ENCODE data around the gene KIF1B.

The KIF1B gene, protein sequence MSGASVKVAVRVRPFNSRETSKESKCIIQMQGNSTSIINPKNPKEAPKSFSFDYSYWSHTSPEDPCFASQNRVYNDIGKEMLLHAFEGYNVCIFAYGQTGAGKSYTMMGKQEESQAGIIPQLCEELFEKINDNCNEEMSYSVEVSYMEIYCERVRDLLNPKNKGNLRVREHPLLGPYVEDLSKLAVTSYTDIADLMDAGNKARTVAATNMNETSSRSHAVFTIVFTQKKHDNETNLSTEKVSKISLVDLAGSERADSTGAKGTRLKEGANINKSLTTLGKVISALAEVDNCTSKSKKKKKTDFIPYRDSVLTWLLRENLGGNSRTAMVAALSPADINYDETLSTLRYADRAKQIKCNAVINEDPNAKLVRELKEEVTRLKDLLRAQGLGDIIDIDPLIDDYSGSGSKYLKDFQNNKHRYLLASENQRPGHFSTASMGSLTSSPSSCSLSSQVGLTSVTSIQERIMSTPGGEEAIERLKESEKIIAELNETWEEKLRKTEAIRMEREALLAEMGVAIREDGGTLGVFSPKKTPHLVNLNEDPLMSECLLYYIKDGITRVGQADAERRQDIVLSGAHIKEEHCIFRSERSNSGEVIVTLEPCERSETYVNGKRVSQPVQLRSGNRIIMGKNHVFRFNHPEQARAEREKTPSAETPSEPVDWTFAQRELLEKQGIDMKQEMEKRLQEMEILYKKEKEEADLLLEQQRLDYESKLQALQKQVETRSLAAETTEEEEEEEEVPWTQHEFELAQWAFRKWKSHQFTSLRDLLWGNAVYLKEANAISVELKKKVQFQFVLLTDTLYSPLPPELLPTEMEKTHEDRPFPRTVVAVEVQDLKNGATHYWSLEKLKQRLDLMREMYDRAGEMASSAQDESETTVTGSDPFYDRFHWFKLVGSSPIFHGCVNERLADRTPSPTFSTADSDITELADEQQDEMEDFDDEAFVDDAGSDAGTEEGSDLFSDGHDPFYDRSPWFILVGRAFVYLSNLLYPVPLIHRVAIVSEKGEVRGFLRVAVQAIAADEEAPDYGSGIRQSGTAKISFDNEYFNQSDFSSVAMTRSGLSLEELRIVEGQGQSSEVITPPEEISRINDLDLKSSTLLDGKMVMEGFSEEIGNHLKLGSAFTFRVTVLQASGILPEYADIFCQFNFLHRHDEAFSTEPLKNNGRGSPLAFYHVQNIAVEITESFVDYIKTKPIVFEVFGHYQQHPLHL (N-terminal part only)

DNA sequence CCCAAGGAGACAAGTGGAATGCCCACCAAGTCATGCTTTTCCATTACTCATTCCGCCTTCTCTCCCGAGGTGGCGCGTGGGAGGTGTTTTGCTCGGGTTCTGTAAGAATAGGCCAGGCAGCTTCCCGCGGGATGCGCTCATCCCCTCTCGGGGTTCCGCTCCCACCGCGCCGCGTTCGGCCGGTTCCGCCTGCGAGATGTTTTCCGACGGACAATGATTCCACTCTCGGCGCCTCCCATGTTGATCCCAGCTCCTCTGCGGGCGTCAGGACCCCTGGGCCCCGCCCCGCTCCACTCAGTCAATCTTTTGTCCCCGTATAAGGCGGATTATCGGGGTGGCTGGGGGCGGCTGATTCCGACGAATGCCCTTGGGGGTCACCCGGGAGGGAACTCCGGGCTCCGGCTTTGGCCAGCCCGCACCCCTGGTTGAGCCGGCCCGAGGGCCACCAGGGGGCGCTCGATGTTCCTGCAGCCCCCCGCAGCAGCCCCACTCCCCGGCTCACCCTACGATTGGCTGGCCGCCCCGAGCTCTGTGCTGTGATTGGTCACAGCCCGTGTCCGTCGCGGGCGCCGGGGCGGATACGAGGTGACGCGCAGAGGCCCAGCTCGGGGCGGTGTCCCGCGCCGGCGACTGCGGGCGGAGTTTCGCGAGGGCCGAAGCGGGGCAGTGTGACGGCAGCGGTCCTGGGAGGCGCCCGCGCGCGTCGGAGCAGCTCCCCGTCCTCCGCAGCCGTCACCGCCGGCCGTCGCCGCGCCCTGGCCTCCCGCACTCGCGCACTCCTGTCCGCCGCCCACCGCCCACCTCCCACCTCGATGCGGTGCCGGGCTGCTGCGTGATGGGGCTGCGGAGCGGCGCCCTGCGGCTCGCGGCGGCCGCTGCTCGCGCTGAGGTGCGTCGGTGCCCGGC lies at the start of gene KIF1B:
TSS of gene KIF1B (plus strand) at position 666 of the 906 bp plus-strand sequence. CDS start 21,759 bp downstream, outside the sequence.
- peak; percentile 98 for DNase-seq
- peak within 1 kb of the TSS; percentile 94 for H3K27ac Mint-ChIP-seq
- peaks cover 34% of the 10 kb centered on the region for H3K4me1 Mint-ChIP-seq (ENCODE audit: low read depth)
- peaks cover 2% of the 10 kb centered on the region for H3K36me3 Mint-ChIP-seq (ENCODE audit: low read depth)
- H3K9me3 Mint-ChIP-seq, result no peaks in the 10 kb centered on the region
- H3K27me3 Mint-ChIP-seq, result no peaks in the 10 kb centered on the region
- peak within 1 kb of the TSS; percentile 86 for H3K4me3 Mint-ChIP-seq

DNA sequence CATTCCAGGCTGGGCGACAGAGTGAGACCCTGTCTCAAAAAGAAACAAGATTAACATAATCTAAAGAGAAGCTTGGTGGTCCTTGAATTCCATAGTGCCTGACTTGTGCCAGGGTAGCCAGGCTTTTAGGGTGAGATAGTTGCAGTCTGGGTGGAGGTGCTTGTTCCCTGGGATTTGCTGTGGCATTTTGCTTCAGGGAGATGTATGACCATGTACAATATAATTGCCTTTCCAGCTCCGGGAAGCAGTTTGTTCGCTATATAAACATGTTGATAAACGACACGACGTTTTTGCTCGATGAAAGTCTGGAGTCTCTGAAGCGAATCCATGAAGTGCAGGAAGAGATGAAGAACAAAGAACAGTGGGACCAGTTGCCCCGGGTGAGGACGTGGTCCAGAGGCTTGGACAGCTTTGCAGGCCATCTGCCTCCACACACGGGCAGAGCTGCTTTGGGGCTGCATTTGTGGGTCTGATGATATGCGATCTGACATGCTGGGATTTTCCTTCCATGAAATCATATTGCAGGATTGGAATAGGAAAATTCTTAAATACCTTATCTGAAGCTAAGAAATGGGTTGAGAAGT lies 49.4 kb upstream of the KIF1B start:
- H3K4me1 Mint-ChIP-seq (ENCODE audit: low read depth), result no peaks in the 10 kb centered on the region
- H3K27me3 Mint-ChIP-seq, result no peaks in the 10 kb centered on the region
- H3K9me3 Mint-ChIP-seq, result no peaks in the 10 kb centered on the region
- no peak for DNase-seq
- H3K36me3 Mint-ChIP-seq (ENCODE audit: low read depth), result peaks cover 60% of the 10 kb centered on the region
- H3K4me3 Mint-ChIP-seq, result no peak overlapping the region
- H3K27ac Mint-ChIP-seq, result peak overlapping the region; percentile 1

DNA sequence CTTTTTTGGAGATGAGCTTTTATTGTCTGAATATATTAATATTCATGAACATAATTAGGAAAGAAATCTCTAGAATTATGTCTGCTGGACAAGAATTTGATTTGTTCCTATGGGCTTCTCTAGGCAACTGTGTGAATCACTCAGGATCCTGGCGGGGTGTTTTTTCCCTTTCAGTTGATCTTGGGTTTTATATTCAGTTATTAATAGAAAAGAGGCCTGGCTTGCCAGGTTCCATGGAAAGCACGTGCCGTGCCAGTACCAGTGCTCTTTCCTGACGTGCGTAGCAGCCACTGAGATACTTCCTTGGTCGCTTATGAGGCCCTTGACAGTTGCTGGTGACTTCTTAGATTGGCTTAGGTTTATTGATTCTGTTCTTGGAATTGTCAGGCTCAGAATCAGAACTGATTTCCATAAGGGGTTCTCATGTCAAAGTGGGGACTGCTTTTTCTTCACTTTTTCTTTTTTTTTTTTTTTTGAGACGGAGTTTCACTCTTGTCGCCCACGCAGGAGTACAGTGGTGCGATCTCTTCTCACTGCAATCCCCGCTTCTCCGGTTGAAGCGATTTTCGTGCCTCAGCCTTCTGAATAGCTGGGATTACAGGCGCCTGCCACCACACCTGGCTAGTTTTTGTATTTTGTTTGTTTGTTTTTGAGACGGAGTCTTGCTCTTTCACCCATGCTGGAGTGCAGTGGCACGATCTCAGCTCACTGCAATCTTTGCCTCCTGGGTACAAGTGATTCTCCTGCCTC lies 48.7 kb upstream of the KIF1B start:
- Mint-ChIP-seq H3K27ac (no peak overlapping the region), H3K4me3 (no peak overlapping the region), H3K9me3 (no peaks in the 10 kb centered on the region), H3K27me3 (no peaks in the 10 kb centered on the region), H3K36me3 (ENCODE audit: low read depth) (peaks cover 62% of the 10 kb centered on the region), H3K4me1 (ENCODE audit: low read depth) (no peaks in the 10 kb centered on the region)
- DNase-seq, result no peak

DNA sequence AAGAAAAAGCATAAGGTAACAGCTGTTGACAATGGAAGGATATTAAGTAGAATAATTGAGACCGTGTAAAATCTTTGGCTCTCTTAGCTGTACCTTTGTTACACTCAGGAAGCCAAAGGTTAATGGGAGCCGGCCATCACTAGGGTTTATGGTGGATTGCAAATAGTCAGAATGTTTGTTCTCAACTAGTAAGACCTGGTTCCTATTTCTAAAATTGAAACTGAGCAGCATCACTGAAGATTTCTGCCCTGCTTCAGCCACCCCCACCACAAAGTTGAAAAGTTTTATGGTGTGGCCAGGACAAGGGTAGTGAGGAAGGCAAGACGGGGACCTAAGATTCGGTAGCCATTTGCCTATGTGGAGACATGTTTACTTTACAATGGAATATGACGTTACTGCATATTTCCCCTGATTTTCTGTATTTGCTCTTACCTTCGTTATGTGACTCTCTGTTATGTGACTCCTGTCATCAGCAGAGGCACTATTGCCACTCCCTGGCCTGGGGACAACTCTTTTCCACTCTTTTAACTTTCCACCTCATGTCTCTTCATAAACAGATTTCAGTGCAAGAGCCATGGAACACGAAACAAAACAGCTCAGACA lies 41.4 kb upstream of the KIF1B start:
- Mint-ChIP-seq H3K27me3 (no peaks in the 10 kb centered on the region), H3K36me3 (ENCODE audit: low read depth) (peaks cover 80% of the 10 kb centered on the region), H3K27ac (peak overlapping the region; percentile 95), H3K9me3 (no peaks in the 10 kb centered on the region), H3K4me1 (ENCODE audit: low read depth) (peaks cover 48% of the 10 kb centered on the region), H3K4me3 (no peak overlapping the region)
- no peak for DNase-seq

DNA sequence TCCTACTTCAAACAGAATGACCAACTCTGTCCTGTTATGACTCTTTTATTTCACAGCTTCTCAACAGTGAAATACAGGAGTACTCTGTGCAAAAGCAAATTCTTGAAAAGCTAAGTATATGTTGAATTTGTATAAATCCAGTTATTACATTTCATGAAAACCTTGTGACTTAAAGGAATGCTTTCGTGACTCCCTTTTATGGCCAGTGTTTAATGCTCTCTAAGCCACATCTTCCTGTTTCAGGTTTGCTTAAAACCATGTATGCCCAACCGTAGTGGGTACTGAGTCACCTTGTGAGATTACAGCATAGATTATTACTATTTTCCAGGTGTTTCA lies 40.2 kb upstream of the KIF1B start:
- Mint-ChIP-seq H3K4me3 (peak overlapping the region; percentile 24), H3K27ac (peak overlapping the region; percentile 95), H3K4me1 (ENCODE audit: low read depth) (peaks cover 48% of the 10 kb centered on the region), H3K36me3 (ENCODE audit: low read depth) (peaks cover 80% of the 10 kb centered on the region), H3K9me3 (peaks cover 3% of the 10 kb centered on the region), H3K27me3 (no peaks in the 10 kb centered on the region)
- DNase-seq, result no peak

DNA sequence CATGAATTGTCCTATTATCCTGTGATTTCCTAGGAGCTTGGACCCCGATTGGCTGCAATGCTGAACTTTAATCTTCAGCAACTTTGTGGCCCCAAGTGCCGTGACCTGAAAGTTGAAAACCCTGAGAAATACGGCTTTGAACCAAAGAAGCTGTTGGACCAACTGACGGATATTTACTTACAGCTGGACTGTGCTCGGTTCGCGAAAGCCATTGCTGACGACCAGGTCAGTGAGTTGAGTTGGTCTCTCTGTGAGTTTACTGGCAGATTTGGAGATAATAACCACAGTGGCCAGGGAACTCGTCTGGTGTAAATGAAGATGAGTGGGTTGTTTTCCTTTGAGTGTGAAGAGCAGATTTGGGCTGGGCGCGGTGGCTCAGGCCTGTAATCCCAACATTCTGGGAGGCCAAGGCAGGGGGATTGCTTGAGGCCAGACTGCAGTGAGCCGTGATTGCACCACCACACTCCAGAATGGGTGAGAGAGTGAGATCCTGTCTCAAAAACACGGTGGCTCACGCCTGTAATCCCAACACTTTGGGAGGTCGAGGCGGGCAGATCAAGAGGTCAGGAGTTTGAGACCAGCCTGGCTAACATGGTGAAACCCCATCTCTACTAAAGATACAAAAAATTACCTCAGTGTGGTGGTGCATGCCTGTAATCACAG lies 39.1 kb upstream of the KIF1B start:
- no peak for DNase-seq
- peaks cover 3% of the 10 kb centered on the region for H3K9me3 Mint-ChIP-seq
- no peak overlapping the region for H3K4me3 Mint-ChIP-seq
- peaks cover 48% of the 10 kb centered on the region for H3K4me1 Mint-ChIP-seq (ENCODE audit: low read depth)
- peak overlapping the region; percentile 95 for H3K27ac Mint-ChIP-seq
- H3K36me3 Mint-ChIP-seq (ENCODE audit: low read depth), result peaks cover 77% of the 10 kb centered on the region
- no peaks in the 10 kb centered on the region for H3K27me3 Mint-ChIP-seq

DNA sequence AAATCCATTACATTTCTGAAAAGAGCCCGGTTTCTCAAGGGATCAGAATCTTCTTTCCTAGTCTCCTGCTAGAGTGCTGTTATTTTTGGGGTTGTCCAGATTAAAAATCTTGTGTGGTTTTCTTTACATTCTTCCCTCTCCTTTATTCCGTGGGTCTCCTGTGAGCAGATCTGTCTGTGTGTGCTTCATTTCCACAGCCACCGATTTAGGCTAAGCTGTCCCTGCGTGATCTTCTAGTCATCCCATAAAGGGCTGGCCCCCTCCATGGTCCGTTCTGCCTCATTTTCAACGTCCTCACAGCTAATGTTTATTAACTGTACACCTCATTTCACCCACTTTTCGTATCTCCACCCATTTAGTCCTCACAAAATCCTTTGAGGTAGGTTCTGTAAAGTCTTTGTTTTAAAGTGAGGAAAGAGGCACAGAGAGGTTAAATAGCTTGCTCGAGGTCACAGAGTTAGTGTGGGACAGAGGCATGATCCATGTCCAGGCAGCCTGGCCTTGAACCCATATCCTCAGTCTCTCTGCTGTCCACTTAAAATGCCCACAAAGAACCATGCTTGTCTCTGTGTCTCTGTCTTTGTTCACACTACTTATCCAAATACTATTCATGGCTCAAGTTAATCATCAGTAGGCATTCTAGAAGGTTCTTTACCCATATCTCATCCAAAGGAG lies 38.2 kb upstream of the KIF1B start:
- no peaks in the 10 kb centered on the region for H3K27me3 Mint-ChIP-seq
- no peak overlapping the region for H3K4me3 Mint-ChIP-seq
- H3K27ac Mint-ChIP-seq, result peak overlapping the region; percentile 16
- peaks cover 48% of the 10 kb centered on the region for H3K4me1 Mint-ChIP-seq (ENCODE audit: low read depth)
- H3K36me3 Mint-ChIP-seq (ENCODE audit: low read depth), result peaks cover 76% of the 10 kb centered on the region
- no peak for DNase-seq
- H3K9me3 Mint-ChIP-seq, result peaks cover 3% of the 10 kb centered on the region

DNA sequence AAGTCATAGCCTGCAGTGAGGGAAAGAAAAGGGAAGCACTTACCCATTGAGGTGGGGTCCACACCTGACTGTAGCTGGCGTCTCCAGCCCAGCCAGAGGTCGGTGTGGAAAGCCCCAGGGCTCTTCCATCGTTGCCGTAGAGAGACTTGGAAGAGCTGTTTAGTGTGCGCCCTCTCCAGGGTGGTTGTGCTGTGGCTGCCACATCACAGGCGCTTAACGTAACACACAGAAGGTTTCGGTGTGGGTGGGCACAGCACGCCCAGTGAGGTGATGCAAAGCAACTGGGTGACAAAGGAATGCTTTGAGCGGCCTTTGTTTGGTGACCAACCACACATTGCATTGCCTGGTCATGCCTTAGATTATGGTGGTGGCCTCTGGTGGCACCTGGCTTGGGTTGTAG lies 36.8 kb upstream of the KIF1B start:
- no peak for DNase-seq
- peaks cover 41% of the 10 kb centered on the region for H3K4me1 Mint-ChIP-seq (ENCODE audit: low read depth)
- no peaks in the 10 kb centered on the region for H3K27me3 Mint-ChIP-seq
- H3K36me3 Mint-ChIP-seq (ENCODE audit: low read depth), result peaks cover 69% of the 10 kb centered on the region
- peak overlapping the region; percentile 11 for H3K27ac Mint-ChIP-seq
- no peak overlapping the region for H3K4me3 Mint-ChIP-seq
- H3K9me3 Mint-ChIP-seq, result peaks cover 3% of the 10 kb centered on the region

DNA sequence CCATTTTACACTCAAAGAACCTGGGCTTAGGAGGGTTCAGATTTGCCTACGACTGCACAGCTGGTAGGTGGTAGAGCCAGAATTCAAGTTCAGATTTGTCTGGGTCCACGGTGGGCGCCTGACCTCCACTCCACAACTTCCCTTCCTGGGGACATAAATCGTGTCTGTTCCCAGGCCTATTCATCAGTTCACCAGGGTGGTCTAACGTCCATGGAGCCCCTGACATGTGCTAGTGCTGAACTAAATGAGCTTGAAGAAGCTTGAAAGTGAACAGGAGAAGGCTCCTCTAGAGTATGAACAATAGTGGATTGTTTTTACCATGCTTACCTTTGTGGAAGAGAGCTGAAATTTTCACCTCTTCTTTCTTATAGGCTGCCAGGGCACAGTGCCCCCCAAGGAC lies 32.5 kb upstream of the KIF1B start:
- peaks cover 62% of the 10 kb centered on the region for H3K36me3 Mint-ChIP-seq (ENCODE audit: low read depth)
- no peak for DNase-seq
- peaks cover 5% of the 10 kb centered on the region for H3K4me1 Mint-ChIP-seq (ENCODE audit: low read depth)
- no peaks in the 10 kb centered on the region for H3K27me3 Mint-ChIP-seq
- no peak overlapping the region for H3K4me3 Mint-ChIP-seq
- no peak overlapping the region for H3K27ac Mint-ChIP-seq
- peaks cover 3% of the 10 kb centered on the region for H3K9me3 Mint-ChIP-seq

DNA sequence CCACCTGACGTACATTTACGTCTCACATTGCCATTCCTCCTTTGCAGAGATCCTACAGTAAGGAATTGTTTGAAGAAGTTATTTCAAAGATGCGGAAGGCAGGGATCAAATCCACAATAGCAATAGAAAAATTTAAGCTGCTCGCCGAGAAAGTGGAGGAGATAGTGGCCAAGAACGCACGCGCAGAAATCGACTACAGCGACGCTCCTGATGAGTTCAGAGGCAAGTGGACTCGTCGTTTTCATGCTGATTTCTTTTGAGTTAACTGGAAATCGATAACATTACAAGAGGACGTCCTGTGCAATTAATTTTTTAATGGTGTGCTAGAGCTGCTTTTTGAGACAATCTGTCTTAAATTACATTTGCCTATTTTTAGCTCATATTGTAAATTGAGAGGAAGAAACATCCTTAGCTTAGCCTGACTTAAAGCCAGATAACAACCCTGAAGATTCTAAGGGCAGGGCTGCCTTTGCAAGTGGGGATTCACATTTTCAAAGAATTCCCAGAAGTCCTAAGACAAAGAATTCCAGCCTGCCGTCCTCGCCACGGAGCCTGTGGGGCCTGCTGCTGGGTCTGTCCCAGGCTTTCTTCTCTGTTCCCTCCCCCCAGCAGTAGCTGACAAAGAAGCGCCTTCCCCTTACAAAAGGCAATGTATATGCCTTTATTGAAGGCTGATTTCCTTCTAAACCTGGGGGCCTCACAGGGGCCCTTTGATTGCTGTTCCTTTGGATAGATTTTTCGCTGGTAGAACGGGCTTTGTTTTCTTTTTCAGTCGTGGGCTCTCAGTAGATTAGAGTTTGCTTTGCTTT lies 31.6 kb upstream of the KIF1B start:
- H3K9me3 Mint-ChIP-seq, result peaks cover 3% of the 10 kb centered on the region
- no peak for DNase-seq
- no peak overlapping the region for H3K4me3 Mint-ChIP-seq
- peaks cover 54% of the 10 kb centered on the region for H3K36me3 Mint-ChIP-seq (ENCODE audit: low read depth)
- peaks cover 3% of the 10 kb centered on the region for H3K4me1 Mint-ChIP-seq (ENCODE audit: low read depth)
- no peaks in the 10 kb centered on the region for H3K27me3 Mint-ChIP-seq
- H3K27ac Mint-ChIP-seq, result no peak overlapping the region

DNA sequence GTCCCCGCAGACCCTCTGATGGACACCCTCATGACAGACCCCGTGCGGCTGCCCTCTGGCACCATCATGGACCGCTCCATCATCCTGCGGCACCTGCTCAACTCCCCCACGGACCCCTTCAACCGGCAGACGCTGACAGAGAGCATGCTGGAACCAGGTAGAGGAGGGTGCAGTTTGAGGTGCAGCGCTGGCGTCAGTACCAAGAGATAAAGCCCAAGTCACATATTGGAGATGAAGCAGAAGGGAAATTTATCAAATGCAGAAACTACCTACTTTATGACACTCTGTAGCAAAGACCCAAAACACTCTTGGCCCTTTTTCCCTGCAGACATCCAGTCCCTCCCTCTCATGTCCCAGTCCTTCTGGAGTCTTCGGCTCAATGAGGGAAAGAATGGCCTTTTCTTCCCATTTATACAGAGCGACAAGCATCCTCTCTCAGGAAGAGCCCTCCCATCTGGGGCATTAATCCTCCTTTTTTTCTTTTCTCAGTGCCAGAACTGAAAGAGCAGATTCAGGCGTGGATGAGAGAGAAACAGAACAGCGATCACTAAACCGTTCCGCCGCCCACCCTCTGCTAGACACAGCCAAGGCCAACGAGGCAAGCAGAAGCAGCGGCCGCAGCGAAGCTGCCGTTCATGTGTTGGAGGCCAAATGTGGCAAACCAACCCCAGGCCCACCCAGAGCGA lies 30.8 kb upstream of the KIF1B start:
- DNase-seq, result no peak
- Mint-ChIP-seq H3K36me3 (ENCODE audit: low read depth) (peaks cover 49% of the 10 kb centered on the region), H3K4me3 (no peak overlapping the region), H3K9me3 (peaks cover 3% of the 10 kb centered on the region), H3K27ac (no peak overlapping the region), H3K4me1 (ENCODE audit: low read depth) (peaks cover 3% of the 10 kb centered on the region), H3K27me3 (no peaks in the 10 kb centered on the region)

Measured in activated T-cell treated with anti-CD3 and anti-CD28 coated beads, Interleukin-2, amount 50 U/mL, for 24 hours (primary cell).